HCT116 (cell line): ENCODE results near the gene ANO6. TPM values are rescaled to one million over a fixed set of nuclear protein-coding genes. Genes with fewer than 3 reads are reported as not detected.

Experiments used
- ATAC-seq: fragments of 200-7000 bp; cut with Tn5 transposase; 2 replicates; pipeline ENCODE4 v1.9.1; 2020; ENCODE audit warnings: mild to moderate bottlenecking, moderate library complexity
- BruUV-seq: library from RNA; stranded (reverse); fragments of 400-500 nt; replicated peaks from 2 replicates; lab custom pipeline; 2021; lab: Mats Ljungman, UMichigan
- CTCF ChIA-PET: fragments of 300-600 bp; sonication (Branson Sonifier 250); formaldehyde crosslinking; loops from one replicate; lab custom pipeline; 2021; ENCODE audit warnings: antibody characterized with exemption; lab: Charles Lee
- POLR2A ChIA-PET: fragments of 300-600, 350-600 bp; sonication (Branson Sonifier 250); formaldehyde crosslinking; loops from one replicate; lab custom pipeline; 2021; ENCODE audit warnings: antibody characterized with exemption; lab: Charles Lee
- RAD21 ChIA-PET, 2 experiments: fragments of 300-600 bp; sonication (Branson Sonifier 250); formaldehyde crosslinking; loops; one replicate each; lab custom pipeline; 2023; ENCODE audit warnings: low total read pairs in 2 of 2; ENCODE audit not compliant: uncharacterized antibody in 2 of 2, unreplicated experiment in 2 of 2, low non-redundant PET in 1 of 2; lab: Charles Lee
- DNase-seq: peaks from one replicate; pipeline ENCODE4 v3.0.0-alpha.2; 2010; ENCODE audit warnings: low read depth, low spot score
- H2AFZ ChIP-seq: fragments of 200-600 bp; shearing (Covaris generic), sonication (generic); 2 replicates; pipeline ENCODE4 v1.6.1; 2017; ENCODE audit warnings: low read depth, mixed run types, mixed read lengths, antibody characterized with exemption, low read length; ENCODE audit not compliant: poor library complexity, severe bottlenecking
- H3K27ac ChIP-seq: 2 replicates; pipeline ENCODE4 v1.5.1; 2012; ENCODE audit warnings: low read depth, low read length
- H3K27me3 ChIP-seq: fragments of 200-600 bp; sonication (generic); 2 replicates; pipeline ENCODE4 v1.6.1; 2016; ENCODE audit warnings: mixed run types, low read length, mixed read lengths; ENCODE audit not compliant: insufficient read depth
- H3K36me3 ChIP-seq, 2 experiments: fragments of 200-500 bp in 1 of 2; fragments of 200-600 bp in 1 of 2; sonication (Bioruptor generic) in 1 of 2; sonication (generic) in 1 of 2; 2 replicates each; pipeline versions ENCODE4 v1.5.1 to v1.6.1; 2014 to 2016; ENCODE audit warnings: low read length in 2 of 2, inconsistent platforms in 1 of 2, mixed read lengths in 1 of 2, mixed run types in 1 of 2; ENCODE audit not compliant: insufficient read depth in 2 of 2, control insufficient read depth in 1 of 2
- H3K4me1 ChIP-seq, 2 experiments: fragments of 200-600 bp in 1 of 2; sonication (generic) in 1 of 2; 2 replicates each; pipeline versions ENCODE4 v1.5.1 to v1.6.1; 2012 to 2017; ENCODE audit warnings: low read length in 2 of 2, inconsistent platforms in 1 of 2, mild to moderate bottlenecking in 1 of 2, mixed read lengths in 1 of 2, mixed run types in 1 of 2, moderate library complexity in 1 of 2; ENCODE audit not compliant: insufficient read depth in 2 of 2, control insufficient read depth in 1 of 2
- H3K4me2 ChIP-seq: fragments of 200-600 bp; sonication (generic); 2 replicates; pipeline ENCODE4 v1.6.1; 2017; ENCODE audit warnings: mixed run types, low read length, mixed read lengths
- H3K4me3 ChIP-seq, 2 experiments: fragments of 200-600 bp in 1 of 2; sonication (generic) in 1 of 2; replicated peaks in 1 of 2; 2 replicates each; pipeline ENCODE4 v1.5.1; 2011 to 2016; ENCODE audit warnings: low read length in 2 of 2, control low read depth in 1 of 2, low read depth in 1 of 2, mild to moderate bottlenecking in 1 of 2, mixed read lengths in 1 of 2, mixed run types in 1 of 2
- H3K79me2 ChIP-seq: fragments of 200-600 bp; sonication (generic); 2 replicates; pipeline ENCODE4 v1.6.1; 2017; ENCODE audit warnings: mild to moderate bottlenecking, mixed run types, low read length, moderate library complexity, mixed read lengths; ENCODE audit not compliant: insufficient read depth
- H3K9ac ChIP-seq: fragments of 200-600 bp; sonication (generic); 2 replicates; pipeline ENCODE4 v1.6.1; 2016; ENCODE audit warnings: low read length, mixed read lengths
- H3K9me2 ChIP-seq: fragments of 200-600 bp; sonication (generic), shearing (Covaris generic); 2 replicates; pipeline ENCODE4 v1.6.1; 2017; ENCODE audit warnings: mixed run types, mild to moderate bottlenecking, moderate library complexity; ENCODE audit not compliant: insufficient read depth
- H3K9me3 ChIP-seq, 2 experiments: fragments of 200-500 bp in 1 of 2; fragments of 200-600 bp in 1 of 2; sonication (Bioruptor generic) in 1 of 2; sonication (generic) in 1 of 2; 2 replicates each; pipeline ENCODE4 v1.6.1; 2014 to 2017; ENCODE audit warnings: low read length in 2 of 2, mixed read lengths in 2 of 2, inconsistent platforms in 1 of 2, low read depth in 1 of 2, mild to moderate bottlenecking in 1 of 2, mixed run types in 1 of 2, moderate library complexity in 1 of 2; ENCODE audit not compliant: control insufficient read depth in 1 of 2, insufficient read depth in 1 of 2
- H4K20me1 ChIP-seq: fragments of 200-600 bp; sonication (generic), shearing (Covaris generic); 2 replicates; pipeline ENCODE4 v1.6.1; 2017; ENCODE audit warnings: mixed run types, mild to moderate bottlenecking, moderate library complexity; ENCODE audit not compliant: insufficient read depth
- ATF3 ChIP-seq: IDR thresholded peaks from 2 replicates; pipeline ENCODE4 v1.6.1; 2012
- CBX3 ChIP-seq: IDR thresholded peaks from 2 replicates; pipeline ENCODE4 v1.6.1; 2012; ENCODE audit warnings: low read depth
- CEBPB ChIP-seq: IDR thresholded peaks from 2 replicates; pipeline ENCODE4 v1.6.1; 2012; ENCODE audit warnings: low read depth
- CTCF ChIP-seq, 3 experiments: fragments of 200-600 bp in 1 of 3; sonication (generic) in 1 of 3; IDR thresholded peaks in 2 of 3; conservative IDR thresholded peaks in 1 of 3; 2 replicates each; pipeline ENCODE4 v1.5.1; 2012 to 2017; ENCODE audit warnings: low read depth in 2 of 3, low read length in 2 of 3, antibody characterized with exemption in 1 of 3, borderline replicate concordance in 1 of 3, control low read depth in 1 of 3, mild to moderate bottlenecking in 1 of 3, mixed read lengths in 1 of 3, mixed run types in 1 of 3, moderate library complexity in 1 of 3; ENCODE audit not compliant: insufficient read depth in 1 of 3
- EZH2 ChIP-seq: fragments of 200-600 bp; sonication (generic); IDR thresholded peaks from 2 replicates; pipeline ENCODE4 v1.6.1; 2017; ENCODE audit warnings: antibody characterized with exemption, mixed run types
- EZH2phosphoT487 ChIP-seq: fragments of 200-600 bp; IDR thresholded peaks from 2 replicates; pipeline ENCODE4 v1.6.1; 2018; ENCODE audit warnings: antibody characterized with exemption, borderline replicate concordance
- JUND ChIP-seq: IDR thresholded peaks from 2 replicates; pipeline ENCODE4 v1.6.1; 2012
- MAX ChIP-seq: IDR thresholded peaks from 2 replicates; pipeline ENCODE4 v1.6.1; 2012
- POLR2A ChIP-seq: IDR thresholded peaks from 2 replicates; pipeline ENCODE4 v1.7.0; 2011; ENCODE audit warnings: borderline replicate concordance; ENCODE audit not compliant: insufficient read depth, insufficient read length; ENCODE audit errors: extremely low read depth
- POLR2AphosphoS5 ChIP-seq: IDR thresholded peaks from 2 replicates; pipeline ENCODE4 v1.6.1; 2011; ENCODE audit warnings: mild to moderate bottlenecking, low read depth, low read length, moderate library complexity
- RAD21 ChIP-seq: IDR thresholded peaks from 2 replicates; pipeline ENCODE4 v1.6.1; 2012; ENCODE audit warnings: low read depth, mild to moderate bottlenecking
- REST ChIP-seq: IDR thresholded peaks from 2 replicates; pipeline ENCODE4 v1.6.1; 2012; ENCODE audit warnings: low read depth
- SIN3A ChIP-seq: IDR thresholded peaks from 2 replicates; pipeline ENCODE4 v1.6.1; 2012; ENCODE audit warnings: low read depth
- SP1 ChIP-seq: IDR thresholded peaks from 2 replicates; pipeline ENCODE4 v1.6.1; 2012; ENCODE audit warnings: low read depth
- SRF ChIP-seq: IDR thresholded peaks from 2 replicates; pipeline ENCODE4 v1.6.1; 2012; ENCODE audit warnings: low read depth
- YY1 ChIP-seq: IDR thresholded peaks from 2 replicates; pipeline ENCODE4 v1.6.1; 2011; ENCODE audit warnings: low read length, low read depth, moderate library complexity, mild to moderate bottlenecking; ENCODE audit not compliant: insufficient replicate concordance; ENCODE audit errors: extremely low read depth
- ZFX ChIP-seq: fragments of 450-650 bp; IDR thresholded peaks from 2 replicates; pipeline ENCODE4 v1.6.1; 2017
- ZNF274 ChIP-seq: fragments of 200-500 bp; sonication (Bioruptor generic); IDR thresholded peaks from 2 replicates; pipeline ENCODE4 v1.6.1; 2014; ENCODE audit warnings: mild to moderate bottlenecking, low read depth, low read length, inconsistent platforms
- intact Hi-C: fragments of 100-400 bp; cut with micrococcal nuclease; formaldehyde crosslinking; loops from 2 replicates; pipeline ENCODE4 v1.10.0; 2022
- total RNA-seq: library from RNA; stranded (reverse); gene quantifications from one replicate; pipeline ENCODE4 v1.2.1, GENCODE V29; 2021; ENCODE audit not compliant: unreplicated experiment

The ANO6 gene
- total RNA-seq, 1 experiment from 2014 or later = 36.7 TPM

- peak; percentile 62 for DNase-seq
- Histone ChIP-seq H3K4me3 (peak overlapping the region; percentile 15 to 47; a peak in 3 of 4 replicates), H3K79me2 (peaks cover 42% of the 10 kb centered on the region), H3K9me2 (no peaks in the 10 kb centered on the region), H3K9ac (peak overlapping the region; percentile 55), H3K9me3 (no peaks in the 10 kb centered on the region), H3K27me3 (no peaks in the 10 kb centered on the region), H3K4me1 (peaks cover 57 to 59% of the 10 kb centered on the region in 2 experiments), H2AFZ (no peak overlapping the region), H3K4me2 (peak overlapping the region; percentile 76), H3K36me3 (no peaks in the 10 kb centered on the region), H3K27ac (peak overlapping the region; percentile 60), H4K20me1 (peaks cover 12% of the 10 kb centered on the region; the same call in 1 of the 2 replicates)
- ChIA-PET POLR2A (interaction anchor here (1.4 kb wide), 1 partner anchor 20 kb away, joined by 4 read pairs; the partner anchor contains the start of gene ANO6), CTCF (interaction anchor here (0.7 kb wide), 1 partner anchor 1458 kb away, joined by 3 read pairs; no protein-coding TSS in a partner anchor), RAD21 (no interaction called here)
- ATAC-seq = peak; percentile 66
- intact Hi-C loops = no loop called here
- no TSS peak for BruUV-seq
- TF ChIP-seq ATF3 = peak; percentile 85
- peak; percentile 92 for TF ChIP-seq SP1
- TF ChIP-seq POLR2AphosphoS5 = peak; percentile 71
- TF ChIP-seq ZFX = no peak
- 0 out of 2 replicates have a peak, but pooled peaks have one; percentile 35 for TF ChIP-seq SRF
- peak; percentile 73 for TF ChIP-seq CEBPB
- peak; percentile 32 for TF ChIP-seq YY1
- peak; percentile 95 for TF ChIP-seq JUND
- TF ChIP-seq REST = no peak
- TF ChIP-seq EZH2phosphoT487 = no peak
- no peak for TF ChIP-seq CTCF (IDR thresholded peaks at IDR 0.05 in 2 of 3, conservative IDR thresholded peaks at IDR 0.05 in 1 of 3; ENCODE audit: borderline replicate concordance in 1 of 3, insufficient read depth in 1 of 3, low read depth in 2 of 3, low read length in 2 of 3)
- peak; percentile 67; the same call in 1 of the 2 replicates for TF ChIP-seq CBX3
- no peak for TF ChIP-seq ZNF274
- no peak for TF ChIP-seq POLR2A
- peak; percentile 100 for TF ChIP-seq SIN3A
- no peak for TF ChIP-seq EZH2
- TF ChIP-seq RAD21 = no peak
- peak; percentile 87 for TF ChIP-seq MAX
Measured at GRCh38 chr12:45235087-45236025, 19.5 kb downstream of the ANO6 start.
